NCI-H2196 (cell line): ENCODE results near the gene MAST1.
"Not testable (repeated sequence)": the region's sequence is repeated elsewhere in the genome, so short reads cannot be mapped to it uniquely, and the experiment has no call there.

Experiments used
- DNase-seq: peaks from one replicate; lab custom pipeline; 2025; ENCODE audit not compliant: unreplicated experiment; lab: John Stamatoyannopoulos, UW

MAST1 gene

GRCh38 chr19:12888006-12888603, 49.8 kb downstream of the MAST1 start:
- no peak for DNase-seq

- not testable (repeated sequence) for DNase-seq
Observed at GRCh38 chr19:12890299-12890786, 52.0 kb downstream of the MAST1 start.

GRCh38 chr19:12890787-12891552, 52.7 kb downstream of the MAST1 start, which contains the start of gene GCDH:
Gene GCDH, plus strand, starts transcription at chr19:12891160. Its CDS starts 145 bp downstream, at chr19:12891305.
- DNase-seq: peak; percentile 97

GRCh38 chr19:12891553-12892021, 53.3 kb downstream of the MAST1 start:
- no peak for DNase-seq

- DNase-seq: no peak
Observed at GRCh38 chr19:12893582-12893981, 55.3 kb downstream of the MAST1 start.

- DNase-seq: no peak
Observed at GRCh38 chr19:12896460-12896859, 58.1 kb downstream of the MAST1 start.

- DNase-seq: no peak
Observed at GRCh38 chr19:12899891-12900518, 61.7 kb downstream of the MAST1 start.

- DNase-seq: no peak
Observed at GRCh38 chr19:12907166-12907565, 68.9 kb downstream of the MAST1 start.

- DNase-seq: peak; percentile 67
Observed at GRCh38 chr19:12912571-12912970, 74.3 kb downstream of the MAST1 start.

- peak; percentile 100 for DNase-seq
Observed at GRCh38 chr19:12913011-12913561, 74.8 kb downstream of the MAST1 start.

GRCh38 chr19:12913851-12914690, 75.8 kb downstream of the MAST1 start:
- peak; percentile 27 for DNase-seq

GRCh38 chr19:12915860-12916259, 77.5 kb downstream of the MAST1 start:
- not testable (repeated sequence) for DNase-seq

- DNase-seq: no peak
Observed at GRCh38 chr19:12918253-12918652, 79.9 kb downstream of the MAST1 start.

- DNase-seq: no peak
Observed at GRCh38 chr19:12921047-12921446, 82.7 kb downstream of the MAST1 start.

GRCh38 chr19:12922959-12923358, 84.6 kb downstream of the MAST1 start:
- DNase-seq: no peak
